ENCODE data around the gene CGRRF1.

The CGRRF1 gene

GRCh38 chr14:54467280-54467679 is 42.4 kb upstream of the CGRRF1 start:
- Histone ChIP-seq H3K4me3 (ENCODE audit: insufficient read depth, low read length, poor library complexity, severe bottlenecking) (no peak overlapping the region), H3K27me3 (ENCODE audit: low read length) (no peaks in the 10 kb centered on the region), H3F3A (ENCODE audit: insufficient read depth) (no peaks in the 10 kb centered on the region), H3K79me2 (ENCODE audit: insufficient read depth, low read length) (no peaks in the 10 kb centered on the region), H2AFZ (ENCODE audit: low read depth, low read length, severe bottlenecking) (no peak overlapping the region), H3K9me3 (ENCODE audit: insufficient read depth, low read length) (no peaks in the 10 kb centered on the region), H3K36me3 (ENCODE audit: low read length) (no peaks in the 10 kb centered on the region), H4K20me1 (ENCODE audit: low read depth, low read length) (no peaks in the 10 kb centered on the region), H3K9me2 (replicated peaks; ENCODE audit: insufficient read depth, low read length) (no peaks in the 10 kb centered on the region), H3K27ac (ENCODE audit: low read depth, low read length) (no peak overlapping the region), H3K9ac (ENCODE audit: low read length) (no peak overlapping the region), H3K4me2 (ENCODE audit: low read depth, low read length, poor library complexity, severe bottlenecking) (no peak overlapping the region)
- TF ChIP-seq EZH2phosphoT487 (conservative IDR thresholded peaks at IDR 0.05; ENCODE audit: low read length) (no peak), CTCF (IDR thresholded peaks at IDR 0.05; ENCODE audit: insufficient read depth, low read length, poor library complexity, severe bottlenecking) (no peak)

- Histone ChIP-seq H3K4me2 (ENCODE audit: low read depth, low read length, poor library complexity, severe bottlenecking) (no peak overlapping the region), H3F3A (ENCODE audit: insufficient read depth) (no peaks in the 10 kb centered on the region), H3K27me3 (ENCODE audit: low read length) (no peaks in the 10 kb centered on the region), H2AFZ (ENCODE audit: low read depth, low read length, severe bottlenecking) (no peak overlapping the region), H3K9me3 (ENCODE audit: insufficient read depth, low read length) (no peaks in the 10 kb centered on the region), H4K20me1 (ENCODE audit: low read depth, low read length) (no peaks in the 10 kb centered on the region), H3K4me3 (ENCODE audit: insufficient read depth, low read length, poor library complexity, severe bottlenecking) (no peak overlapping the region), H3K9me2 (replicated peaks; ENCODE audit: insufficient read depth, low read length) (no peaks in the 10 kb centered on the region), H3K9ac (ENCODE audit: low read length) (no peak overlapping the region), H3K79me2 (ENCODE audit: insufficient read depth, low read length) (no peaks in the 10 kb centered on the region), H3K27ac (ENCODE audit: low read depth, low read length) (no peak overlapping the region), H3K36me3 (ENCODE audit: low read length) (0 out of 2 replicates have a peak, but pooled peaks cover 10% of the 10 kb centered on the region)
- no peak for TF ChIP-seq EZH2phosphoT487 (conservative IDR thresholded peaks at IDR 0.05; ENCODE audit: low read length)
- TF ChIP-seq CTCF (IDR thresholded peaks at IDR 0.05; ENCODE audit: insufficient read depth, low read length, poor library complexity, severe bottlenecking), result no peak
Observed at GRCh38 chr14:54470701-54471100, 39.0 kb upstream of the CGRRF1 start.

- no peak for TF ChIP-seq CTCF (IDR thresholded peaks at IDR 0.05; ENCODE audit: insufficient read depth, low read length, poor library complexity, severe bottlenecking)
- TF ChIP-seq EZH2phosphoT487 (conservative IDR thresholded peaks at IDR 0.05; ENCODE audit: low read length), result no peak
- no peak overlapping the region for H3K9ac ChIP-seq (ENCODE audit: low read length)
- H3K4me3 ChIP-seq (ENCODE audit: insufficient read depth, low read length, poor library complexity, severe bottlenecking), result no peak overlapping the region
- no peaks in the 10 kb centered on the region for H3K9me2 ChIP-seq (replicated peaks; ENCODE audit: insufficient read depth, low read length)
- no peak overlapping the region for H3K27ac ChIP-seq (ENCODE audit: low read depth, low read length)
- no peaks in the 10 kb centered on the region for H3F3A ChIP-seq (ENCODE audit: insufficient read depth)
- H2AFZ ChIP-seq (ENCODE audit: low read depth, low read length, severe bottlenecking), result no peak overlapping the region
- no peaks in the 10 kb centered on the region for H3K27me3 ChIP-seq (ENCODE audit: low read length)
- H3K36me3 ChIP-seq (ENCODE audit: low read length), result peaks cover 18% of the 10 kb centered on the region; the same call in 1 of the 2 replicates
- no peaks in the 10 kb centered on the region for H4K20me1 ChIP-seq (ENCODE audit: low read depth, low read length)
- H3K79me2 ChIP-seq (ENCODE audit: insufficient read depth, low read length), result no peaks in the 10 kb centered on the region
- H3K4me2 ChIP-seq (ENCODE audit: low read depth, low read length, poor library complexity, severe bottlenecking), result no peak overlapping the region
- H3K9me3 ChIP-seq (ENCODE audit: insufficient read depth, low read length), result no peaks in the 10 kb centered on the region
Observed at GRCh38 chr14:54471641-54472040, 38.1 kb upstream of the CGRRF1 start.
